ENCODE data around the gene ISYNA1.
"Not testable (repeated sequence)": the region's sequence is repeated elsewhere in the genome, so short reads cannot be mapped to it uniquely, and the experiment has no call there.

Gene ISYNA1

DNA sequence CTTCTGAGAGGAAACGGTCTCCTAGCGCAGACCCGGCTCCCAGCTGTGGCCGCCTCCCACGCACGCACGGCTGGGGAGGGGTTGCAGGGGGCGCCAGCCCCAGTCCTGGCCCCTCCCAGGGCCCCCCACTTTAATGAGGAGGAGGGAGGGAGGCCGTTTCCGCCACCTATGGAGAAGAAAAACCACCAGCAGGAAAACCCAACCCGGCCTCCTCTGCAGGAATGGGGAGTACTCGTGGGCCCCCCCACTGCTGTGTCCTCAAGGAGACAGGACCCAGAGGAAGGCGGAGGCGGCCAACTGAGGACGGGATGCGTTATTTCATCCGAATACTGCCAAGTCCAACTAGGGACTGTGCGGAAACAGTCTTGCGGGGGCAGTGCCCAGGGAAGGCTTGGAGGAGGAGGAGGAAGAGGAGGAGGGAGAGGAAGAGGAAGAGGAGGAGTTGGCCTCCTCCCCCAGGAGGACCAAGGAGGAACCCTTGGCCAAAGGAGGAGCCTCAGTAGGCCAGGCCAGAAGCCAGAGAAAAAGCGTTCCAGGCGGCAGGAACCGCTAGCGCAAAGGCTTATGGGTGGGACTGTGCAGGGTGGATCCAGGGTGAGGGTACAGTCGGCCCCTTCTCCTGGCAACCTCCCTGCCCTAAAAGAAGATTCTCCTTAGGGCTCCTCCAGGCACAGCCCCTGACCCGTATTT, 22.6 kb downstream of the ISYNA1 start:
- in situ Hi-C loops (cut with MboI; ENCODE audit: low sequenced_read_pairs, unreplicated experiment), result no loop called here

DNA sequence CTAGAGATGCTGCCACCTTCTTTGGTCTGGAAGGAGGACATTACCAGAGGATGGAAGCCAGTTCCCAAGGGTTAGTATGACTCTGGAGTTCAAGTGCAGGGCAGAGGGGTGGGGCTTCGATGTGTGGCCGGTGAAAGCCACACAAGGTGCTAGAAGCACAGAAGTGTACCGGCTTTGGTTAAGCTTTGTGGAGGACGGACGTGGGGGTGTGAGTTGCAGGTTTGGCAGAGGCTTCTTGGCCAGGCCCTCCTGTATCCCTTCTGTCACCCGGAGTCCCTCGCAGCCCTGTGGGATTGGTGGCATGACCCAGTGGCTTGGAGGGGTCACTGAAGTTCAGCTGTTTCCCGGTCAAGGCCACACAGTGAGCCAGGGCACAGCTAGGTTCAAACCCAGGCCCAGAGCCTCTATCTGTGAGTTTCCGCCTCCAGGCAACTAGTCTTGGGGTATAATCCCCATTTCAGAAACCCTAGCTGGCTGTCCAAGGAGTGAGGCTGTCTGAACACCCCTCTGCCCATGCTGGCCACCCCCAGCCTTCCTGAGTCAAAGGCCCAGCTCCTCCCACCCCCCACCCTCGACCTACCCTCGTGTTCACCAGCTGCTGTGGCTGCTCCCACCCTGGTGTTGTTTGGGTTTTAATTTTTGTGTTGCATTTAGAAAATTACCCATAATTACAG, 23.3 kb downstream of the ISYNA1 start:
- DNase-seq (ENCODE audit: low spot score), result peak; percentile 67
- TF ChIP-seq, protein P1, sequence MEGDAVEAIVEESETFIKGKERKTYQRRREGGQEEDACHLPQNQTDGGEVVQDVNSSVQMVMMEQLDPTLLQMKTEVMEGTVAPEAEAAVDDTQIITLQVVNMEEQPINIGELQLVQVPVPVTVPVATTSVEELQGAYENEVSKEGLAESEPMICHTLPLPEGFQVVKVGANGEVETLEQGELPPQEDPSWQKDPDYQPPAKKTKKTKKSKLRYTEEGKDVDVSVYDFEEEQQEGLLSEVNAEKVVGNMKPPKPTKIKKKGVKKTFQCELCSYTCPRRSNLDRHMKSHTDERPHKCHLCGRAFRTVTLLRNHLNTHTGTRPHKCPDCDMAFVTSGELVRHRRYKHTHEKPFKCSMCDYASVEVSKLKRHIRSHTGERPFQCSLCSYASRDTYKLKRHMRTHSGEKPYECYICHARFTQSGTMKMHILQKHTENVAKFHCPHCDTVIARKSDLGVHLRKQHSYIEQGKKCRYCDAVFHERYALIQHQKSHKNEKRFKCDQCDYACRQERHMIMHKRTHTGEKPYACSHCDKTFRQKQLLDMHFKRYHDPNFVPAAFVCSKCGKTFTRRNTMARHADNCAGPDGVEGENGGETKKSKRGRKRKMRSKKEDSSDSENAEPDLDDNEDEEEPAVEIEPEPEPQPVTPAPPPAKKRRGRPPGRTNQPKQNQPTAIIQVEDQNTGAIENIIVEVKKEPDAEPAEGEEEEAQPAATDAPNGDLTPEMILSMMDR (IDR thresholded peaks at IDR 0.05; ENCODE audit: borderline replicate concordance, control extremely low read depth, extremely low read depth, insufficient read depth, missing control alignments), result no peak
- in situ Hi-C loops (cut with MboI; ENCODE audit: low sequenced_read_pairs, unreplicated experiment), result no loop called here

More for the DNA sequence above, 22.6 kb downstream of the ISYNA1 start:
- TF ChIP-seq, protein P1 (IDR thresholded peaks at IDR 0.05; ENCODE audit: borderline replicate concordance, control extremely low read depth, extremely low read depth, insufficient read depth, missing control alignments), result no peak
- no peak for DNase-seq (ENCODE audit: low spot score)

DNA sequence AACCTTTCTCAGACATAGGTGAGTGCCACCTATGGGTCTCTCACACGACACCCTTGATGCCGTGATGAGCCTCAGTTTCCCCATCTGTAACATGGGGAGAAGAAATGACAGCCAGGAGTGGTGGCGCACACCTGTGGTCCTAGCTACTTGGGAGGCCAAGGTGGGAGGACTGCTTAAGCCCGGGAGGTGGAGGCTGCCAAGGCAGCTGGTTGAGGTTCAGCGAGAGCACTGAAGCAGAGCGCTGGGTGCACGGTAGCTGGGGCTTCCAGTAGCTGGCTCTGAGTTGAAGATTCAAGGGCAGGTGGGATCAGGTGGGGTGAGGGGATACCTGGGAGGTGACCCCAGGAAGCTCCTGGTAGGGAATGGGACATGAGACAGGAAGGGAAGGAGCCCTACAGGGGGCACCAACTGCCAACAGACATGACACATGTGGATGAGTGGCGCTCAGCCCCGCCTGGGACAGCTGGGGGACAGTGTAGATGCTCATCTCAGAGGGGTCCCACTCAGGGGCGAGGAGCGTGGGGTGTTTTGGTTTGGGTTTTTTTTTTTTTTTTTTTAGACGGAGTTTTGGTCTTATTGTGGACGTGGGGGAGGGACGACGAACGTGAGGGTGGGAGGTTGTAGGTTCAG, 25.2 kb downstream of the ISYNA1 start:
- in situ Hi-C loops (cut with MboI; ENCODE audit: low sequenced_read_pairs, unreplicated experiment), result no loop called here
- DNase-seq (ENCODE audit: low spot score), result no peak
- TF ChIP-seq, protein P1 (IDR thresholded peaks at IDR 0.05; ENCODE audit: borderline replicate concordance, control extremely low read depth, extremely low read depth, insufficient read depth, missing control alignments), result no peak

DNA sequence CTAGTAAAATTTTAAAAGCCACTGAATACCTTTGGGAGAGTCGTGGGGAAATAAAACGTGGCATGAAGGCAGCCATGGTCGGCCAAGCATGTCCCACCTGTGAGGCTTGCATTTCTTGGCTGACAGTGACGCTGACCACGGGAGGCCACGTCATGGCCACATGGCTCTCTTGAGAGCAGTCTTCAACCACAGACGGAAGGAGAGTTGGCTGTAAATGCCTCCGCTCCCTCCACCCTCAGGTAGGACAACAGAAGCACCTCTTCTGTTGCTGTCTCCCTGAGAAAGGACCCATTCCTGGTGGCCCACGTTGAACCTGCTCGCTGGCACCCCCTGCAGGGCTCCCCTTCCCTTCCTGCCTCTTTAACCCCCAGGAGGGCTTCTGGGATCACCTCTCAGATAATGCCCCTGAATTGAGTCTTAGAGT, 29.9 kb downstream of the ISYNA1 start:
- in situ Hi-C loops (cut with MboI; ENCODE audit: low sequenced_read_pairs, unreplicated experiment), result no loop called here
- TF ChIP-seq, protein P1 (IDR thresholded peaks at IDR 0.05; ENCODE audit: borderline replicate concordance, control extremely low read depth, extremely low read depth, insufficient read depth, missing control alignments), result peak; percentile 30
- DNase-seq (ENCODE audit: low spot score), result peak; percentile 83

DNA sequence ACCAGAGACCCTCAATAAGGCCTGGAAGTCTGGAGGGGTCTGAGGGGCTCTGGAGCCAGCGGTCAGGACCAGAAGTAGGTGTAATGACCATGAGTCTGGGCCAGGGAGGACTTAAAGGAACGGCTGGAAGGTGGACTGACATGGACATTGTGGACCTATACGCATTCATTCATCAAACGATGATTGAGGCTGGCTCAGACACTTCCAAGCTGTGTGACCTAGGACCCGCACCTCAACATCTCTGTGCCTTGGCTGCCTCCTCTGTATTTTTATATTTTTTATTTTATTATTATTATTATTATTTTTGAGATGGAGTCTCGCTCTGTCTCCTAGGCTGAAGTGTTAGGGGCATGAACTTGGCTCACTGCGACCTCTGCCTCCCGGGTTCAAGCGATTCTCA, 31.2 kb downstream of the ISYNA1 start:
- in situ Hi-C loops (cut with MboI; ENCODE audit: low sequenced_read_pairs, unreplicated experiment), result no loop called here
- no peak for DNase-seq (ENCODE audit: low spot score)
- TF ChIP-seq, protein P1 (IDR thresholded peaks at IDR 0.05; ENCODE audit: borderline replicate concordance, control extremely low read depth, extremely low read depth, insufficient read depth, missing control alignments), result no peak

DNA sequence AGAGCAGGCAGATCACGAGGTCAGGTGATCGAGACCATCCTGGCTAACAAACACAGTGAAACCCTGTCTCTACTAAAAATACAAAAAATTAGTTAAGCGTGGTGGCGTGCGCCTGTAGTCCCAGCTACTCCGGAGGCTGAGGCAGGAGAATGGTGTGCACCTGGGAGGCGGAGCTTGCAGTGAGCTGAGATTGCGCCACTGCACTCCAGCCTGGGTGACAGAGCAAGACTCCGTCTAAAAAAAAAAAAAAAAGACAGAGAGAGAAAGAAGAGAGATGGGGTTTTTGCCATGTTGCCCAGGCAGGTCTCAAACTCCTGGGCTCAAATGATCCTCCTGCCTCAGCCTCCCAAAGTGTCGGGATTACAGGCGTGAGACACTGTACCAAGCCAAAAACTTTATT, 32.2 kb downstream of the ISYNA1 start:
- DNase-seq (ENCODE audit: low spot score); in situ Hi-C loops (cut with MboI; ENCODE audit: low sequenced_read_pairs, unreplicated experiment): not testable (repeated sequence)

DNA sequence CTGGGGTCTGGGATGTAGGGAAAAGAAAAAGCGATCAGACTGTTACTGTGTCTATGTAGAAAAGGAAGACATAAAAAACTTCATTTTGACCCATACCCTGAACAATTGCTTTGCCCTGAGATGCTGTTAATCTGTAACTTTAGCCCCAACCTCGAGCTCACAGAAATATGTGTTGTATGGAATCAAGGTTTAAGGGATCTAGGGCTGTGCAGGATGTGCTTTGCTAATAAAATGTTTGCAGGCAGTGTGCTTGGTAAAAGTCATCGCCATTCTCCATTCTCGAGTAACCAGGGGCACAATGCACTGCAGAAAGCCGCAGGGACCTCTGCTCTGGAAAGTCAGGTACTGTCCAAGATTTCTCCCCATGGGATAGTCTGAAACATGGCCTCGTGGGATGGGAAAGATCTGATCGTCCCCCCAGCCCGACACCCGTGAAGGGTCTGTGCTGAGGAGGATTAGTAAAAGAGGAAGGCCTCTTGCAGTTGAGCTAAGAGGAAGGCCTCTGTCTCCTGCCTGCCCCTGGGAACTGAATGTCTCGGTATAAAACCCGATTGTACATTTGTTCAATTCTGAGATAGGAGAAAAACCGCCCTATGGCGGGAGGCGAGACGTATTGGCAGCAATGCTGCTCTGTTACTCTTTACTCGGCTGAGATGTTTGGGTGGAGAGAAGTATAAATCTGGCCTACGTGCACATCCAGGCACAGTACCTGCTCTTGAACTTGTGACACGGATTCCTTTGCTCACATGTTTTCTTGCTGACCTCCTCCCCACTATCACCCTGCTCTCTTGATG, 35.3 kb downstream of the ISYNA1 start:
- in situ Hi-C loops (cut with MboI; ENCODE audit: low sequenced_read_pairs, unreplicated experiment); DNase-seq (ENCODE audit: low spot score): not testable (repeated sequence)
